ENCODE measurements around the gene NOX4. TPM values are rescaled to one million over a fixed set of nuclear protein-coding genes. Genes with fewer than 3 reads are reported as not detected.
"Not testable (repeated sequence)": the region's sequence is repeated elsewhere in the genome, so short reads cannot be mapped to it uniquely, and the experiment has no call there.

NOX4 gene
- total and polyA plus RNA-seq, 2 of the 8 experiments (the other 6 are each of a cell fraction or from before 2014, with no cell fraction given): 2.0 to 2.3 TPM

DNA sequence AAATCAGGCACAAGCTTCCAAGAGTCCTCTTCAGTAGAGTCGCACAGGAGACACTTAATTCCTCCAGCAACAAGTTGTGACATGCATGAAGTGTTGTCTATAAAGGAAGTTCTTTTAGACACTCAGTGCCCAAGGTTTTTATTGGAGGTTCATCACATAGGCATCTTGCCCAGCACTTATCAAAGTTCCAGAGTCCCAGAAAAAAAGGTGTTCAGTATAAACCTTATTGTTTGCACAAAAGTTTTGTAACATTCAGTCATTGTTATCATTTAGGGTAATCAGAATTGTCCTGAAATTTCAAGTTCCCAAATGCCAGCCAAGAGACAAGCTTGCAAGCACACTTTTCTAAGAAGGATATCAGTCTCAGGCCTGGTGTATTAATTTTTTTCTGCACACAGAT, 182.9 kb downstream of the NOX4 start:
- H3K18ac ChIP-seq (ENCODE audit: extremely low read depth, low read length); H4K20me1 ChIP-seq (replicated peaks in 1 of 2; ENCODE audit: control insufficient read depth in 1 of 2, insufficient read depth in 2 of 2, low read length in 2 of 2); H3K4ac ChIP-seq (replicated peaks; ENCODE audit: insufficient read length, low read depth, low read length); H3K36me3 ChIP-seq (ENCODE audit: control insufficient read depth in 2 of 4, insufficient read depth in 4 of 4, low read length in 3 of 4); H2BK12ac ChIP-seq (ENCODE audit: low read depth, low read length); H2BK20ac ChIP-seq (ENCODE audit: low read length); CTCF ChIA-PET (ENCODE audit: partially characterized antibody); H3K14ac ChIP-seq (ENCODE audit: insufficient read length); H3K56ac ChIP-seq (replicated peaks; ENCODE audit: insufficient read length, low read depth, low read length); H3K23me2 ChIP-seq (ENCODE audit: low read depth, low read length); H4K5ac ChIP-seq (ENCODE audit: insufficient read length, low read depth, low read length); H3K79me2 ChIP-seq (ENCODE audit: control insufficient read depth in 1 of 2, insufficient read depth in 2 of 2, low read length in 2 of 2); H2BK120ac ChIP-seq (replicated peaks; ENCODE audit: low read depth, low read length); H3K23ac ChIP-seq (ENCODE audit: insufficient read length); DNase-seq (ENCODE audit: low read depth in 1 of 2, low spot score in 2 of 2); H2BK15ac ChIP-seq (ENCODE audit: low read length); H4K91ac ChIP-seq (replicated peaks; ENCODE audit: insufficient read length, low read length); H3K4me2 ChIP-seq (ENCODE audit: insufficient read depth in 1 of 2, low read depth in 2 of 2, low read length in 2 of 2); H3K4me3 ChIP-seq (ENCODE audit: extremely low read depth in 1 of 4, insufficient read depth in 2 of 4, low read depth in 3 of 4, low read length in 4 of 4); H3K27ac ChIP-seq (ENCODE audit: low read depth, low read length); H4K8ac ChIP-seq (ENCODE audit: extremely low read depth, insufficient read depth, low read length); H2AFZ ChIP-seq (ENCODE audit: low read length); H3K79me1 ChIP-seq (ENCODE audit: low read depth, low read length); H2AK5ac ChIP-seq (ENCODE audit: low read depth, low read length); H3K4me1 ChIP-seq (replicated peaks in 1 of 4; ENCODE audit: control insufficient read depth in 3 of 4, insufficient read depth in 4 of 4, low read length in 3 of 4); H3K27me3 ChIP-seq (replicated peaks in 1 of 4; ENCODE audit: control insufficient read depth in 3 of 4, extremely low read depth in 1 of 4, insufficient read depth in 3 of 4, low read length in 3 of 4); H3K9ac ChIP-seq (replicated peaks in 1 of 4; ENCODE audit: extremely low read depth in 1 of 4, low read depth in 3 of 4, low read length in 3 of 4); H2BK5ac ChIP-seq (ENCODE audit: low read depth, low read length); H3K9me3 ChIP-seq (ENCODE audit: insufficient read depth in 2 of 2, low read depth in 1 of 2, low read length in 1 of 2); FAIRE-seq; POLR2A ChIA-PET (ENCODE audit: partially characterized antibody): not testable (repeated sequence)
- 100% methylated on average over 1 of the region's 1 CpG; no CpG with 5 or more reads in 1 of the 2 experiments for WGBS, 2 experiments (ENCODE audit: extremely low coverage in 1 of 2, insufficient coverage in 1 of 2, insufficient read length in 1 of 2, insufficient replicate concordance in 2 of 2, low coverage in 1 of 2, low lambda C conversion rate in 2 of 2, missing lambda C conversion rate in 1 of 2)

DNA sequence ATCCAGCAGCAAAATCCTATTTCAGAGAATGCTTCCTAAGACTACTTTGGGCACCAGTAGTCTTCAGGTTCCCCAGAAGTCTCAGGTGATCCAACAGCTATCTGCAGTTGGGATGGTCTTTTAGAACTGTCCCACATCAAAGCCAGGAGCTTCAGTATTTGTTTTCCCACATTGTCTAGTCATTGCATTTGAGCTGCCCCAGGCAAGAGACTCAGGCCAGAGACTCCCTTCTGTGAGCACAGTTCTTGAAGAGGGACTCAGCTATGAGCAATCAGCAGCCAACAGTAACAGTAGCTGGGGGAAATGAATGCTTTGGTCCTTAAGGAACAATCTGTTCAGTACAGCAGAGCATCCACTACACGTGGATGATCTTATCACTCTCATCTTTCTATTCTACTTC, 188.1 kb downstream of the NOX4 start:
- H3K79me2 ChIP-seq (ENCODE audit: control insufficient read depth in 1 of 2, insufficient read depth in 2 of 2, low read length in 2 of 2); H2BK20ac ChIP-seq (ENCODE audit: low read length); H2AK5ac ChIP-seq (ENCODE audit: low read depth, low read length); H3K27me3 ChIP-seq (replicated peaks in 1 of 4; ENCODE audit: control insufficient read depth in 3 of 4, extremely low read depth in 1 of 4, insufficient read depth in 3 of 4, low read length in 3 of 4); H3K9ac ChIP-seq (replicated peaks in 1 of 4; ENCODE audit: extremely low read depth in 1 of 4, low read depth in 3 of 4, low read length in 3 of 4); H3K4me2 ChIP-seq (ENCODE audit: insufficient read depth in 1 of 2, low read depth in 2 of 2, low read length in 2 of 2); POLR2A ChIA-PET (ENCODE audit: partially characterized antibody); H3K9me3 ChIP-seq (ENCODE audit: insufficient read depth in 2 of 2, low read depth in 1 of 2, low read length in 1 of 2); H3K4ac ChIP-seq (replicated peaks; ENCODE audit: insufficient read length, low read depth, low read length); H3K4me3 ChIP-seq (ENCODE audit: extremely low read depth in 1 of 4, insufficient read depth in 2 of 4, low read depth in 3 of 4, low read length in 4 of 4); H3K79me1 ChIP-seq (ENCODE audit: low read depth, low read length); H2BK5ac ChIP-seq (ENCODE audit: low read depth, low read length); H3K14ac ChIP-seq (ENCODE audit: insufficient read length); H4K91ac ChIP-seq (replicated peaks; ENCODE audit: insufficient read length, low read length); DNase-seq (ENCODE audit: low read depth in 1 of 2, low spot score in 2 of 2); H2BK120ac ChIP-seq (replicated peaks; ENCODE audit: low read depth, low read length); H3K23ac ChIP-seq (ENCODE audit: insufficient read length); H4K20me1 ChIP-seq (replicated peaks in 1 of 2; ENCODE audit: control insufficient read depth in 1 of 2, insufficient read depth in 2 of 2, low read length in 2 of 2); H4K8ac ChIP-seq (ENCODE audit: extremely low read depth, insufficient read depth, low read length); H2BK15ac ChIP-seq (ENCODE audit: low read length); H4K5ac ChIP-seq (ENCODE audit: insufficient read length, low read depth, low read length); H2AFZ ChIP-seq (ENCODE audit: low read length); CTCF ChIA-PET (ENCODE audit: partially characterized antibody); H3K18ac ChIP-seq (ENCODE audit: extremely low read depth, low read length); H3K4me1 ChIP-seq (replicated peaks in 1 of 4; ENCODE audit: control insufficient read depth in 3 of 4, insufficient read depth in 4 of 4, low read length in 3 of 4); FAIRE-seq; H2BK12ac ChIP-seq (ENCODE audit: low read depth, low read length); H3K56ac ChIP-seq (replicated peaks; ENCODE audit: insufficient read length, low read depth, low read length); H3K36me3 ChIP-seq (ENCODE audit: control insufficient read depth in 2 of 4, insufficient read depth in 4 of 4, low read length in 3 of 4); H3K23me2 ChIP-seq (ENCODE audit: low read depth, low read length); H3K27ac ChIP-seq (ENCODE audit: low read depth, low read length): not testable (repeated sequence)
- WGBS, 2 experiments (ENCODE audit: extremely low coverage in 1 of 2, insufficient coverage in 1 of 2, insufficient read length in 1 of 2, insufficient replicate concordance in 2 of 2, low coverage in 1 of 2, low lambda C conversion rate in 2 of 2, missing lambda C conversion rate in 1 of 2): 83% methylated on average over 1 of the region's 1 CpG; no CpG with 5 or more reads in 1 of the 2 experiments

Data from H1 (cell line).